HG03521 (cell line): ENCODE measurements around the gene GOLGA6A.

Experiments
- ATAC-seq: cut with Tn5 transposase; IDR thresholded peaks from one replicate; pipeline ENCODE4 v1.9.1; 2021; ENCODE audit warnings: mild to moderate bottlenecking, moderate library complexity; ENCODE audit not compliant: unreplicated experiment

GOLGA6A gene

DNA sequence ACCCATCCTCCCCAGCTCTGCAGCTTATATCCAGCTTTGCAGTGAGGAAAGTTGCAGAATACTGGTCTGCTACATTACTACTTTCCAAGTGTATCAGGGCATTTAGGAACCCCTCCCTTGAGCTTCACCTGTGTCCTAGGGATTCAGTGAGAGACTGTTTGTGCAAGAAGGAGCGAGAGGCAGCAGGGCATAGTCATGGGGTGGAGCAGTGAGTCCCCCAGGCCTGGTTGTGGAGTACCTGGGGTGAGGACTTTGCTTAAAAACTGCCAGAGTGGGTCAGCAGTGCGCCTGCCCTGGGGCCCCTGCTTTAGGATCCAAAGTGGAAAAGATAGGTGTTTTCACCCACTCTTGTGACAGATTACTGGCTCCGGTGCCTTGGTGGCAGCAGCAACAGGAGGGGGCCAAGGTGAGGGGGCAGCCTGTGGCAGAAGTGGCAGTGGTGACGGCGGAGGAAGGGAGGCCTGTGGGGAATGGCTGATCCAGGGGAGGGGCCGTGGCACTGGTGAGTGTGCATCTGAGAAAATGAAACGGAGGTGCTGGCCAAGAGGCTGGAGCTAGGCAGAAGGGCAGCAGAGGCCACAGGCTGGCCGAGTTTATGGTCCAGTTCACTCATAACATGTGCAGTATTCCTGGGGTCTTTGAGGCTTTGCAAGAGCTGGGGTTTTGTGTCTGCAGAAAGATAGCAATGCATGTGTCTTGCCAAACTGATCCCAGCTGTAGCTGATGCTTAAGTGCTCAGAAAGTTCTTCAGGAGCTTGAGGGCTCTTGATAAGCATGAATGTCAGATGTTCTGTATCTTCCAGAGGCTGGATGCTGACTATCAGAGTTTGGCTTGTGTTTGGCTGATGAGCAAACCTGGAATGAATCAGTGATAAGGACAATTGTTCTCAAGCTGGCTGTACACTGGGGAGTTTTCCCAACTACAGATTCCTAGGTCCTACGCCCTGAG is 43.4 kb downstream of the GOLGA6A start:
- ATAC-seq: no peak

DNA sequence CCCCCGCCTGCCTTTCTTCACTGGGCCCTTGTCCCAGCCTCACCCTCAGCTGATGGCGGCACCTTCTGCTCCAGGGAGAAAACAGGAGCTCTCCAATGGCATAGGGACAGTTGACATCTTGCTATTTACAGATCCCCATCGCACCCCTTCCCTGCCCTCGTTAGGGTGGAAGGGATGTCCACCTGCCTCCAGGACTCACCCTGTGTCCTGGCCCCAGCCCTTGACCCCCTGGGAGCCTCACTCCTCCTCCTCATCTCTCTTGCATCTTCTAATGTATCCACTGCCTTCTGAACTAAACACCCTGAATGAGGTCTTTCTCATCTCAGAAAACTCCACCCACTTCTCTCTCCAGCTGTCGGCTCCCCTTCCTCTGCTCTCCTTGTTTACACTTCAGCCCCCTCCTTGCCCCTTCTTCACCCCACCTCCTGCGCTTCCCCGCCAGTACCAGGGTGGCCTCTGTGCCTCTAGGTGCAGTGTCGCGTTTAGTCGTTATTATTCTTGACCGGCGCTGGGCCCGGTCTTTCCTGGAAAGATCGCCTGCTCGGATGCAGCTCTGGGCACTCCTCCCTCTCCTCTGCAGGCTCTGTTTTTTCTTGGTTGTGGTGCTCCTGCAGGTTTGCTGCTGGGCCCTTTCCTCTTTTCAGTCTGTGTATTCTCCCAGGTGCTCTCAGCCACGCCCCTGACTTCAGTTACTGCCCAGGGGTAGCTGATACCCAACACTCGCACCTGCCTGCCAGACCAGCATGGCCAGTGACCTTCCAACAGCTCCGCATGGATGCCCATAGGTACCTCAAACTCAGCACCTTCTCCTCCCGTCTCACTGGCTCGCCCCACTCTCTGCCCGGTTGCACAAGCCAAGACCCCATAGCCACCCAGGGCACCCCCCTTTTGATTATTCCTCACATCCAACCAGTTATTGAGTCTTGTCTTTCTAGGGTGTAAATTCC is 44.9 kb downstream of the GOLGA6A start:
- no peak for ATAC-seq

DNA sequence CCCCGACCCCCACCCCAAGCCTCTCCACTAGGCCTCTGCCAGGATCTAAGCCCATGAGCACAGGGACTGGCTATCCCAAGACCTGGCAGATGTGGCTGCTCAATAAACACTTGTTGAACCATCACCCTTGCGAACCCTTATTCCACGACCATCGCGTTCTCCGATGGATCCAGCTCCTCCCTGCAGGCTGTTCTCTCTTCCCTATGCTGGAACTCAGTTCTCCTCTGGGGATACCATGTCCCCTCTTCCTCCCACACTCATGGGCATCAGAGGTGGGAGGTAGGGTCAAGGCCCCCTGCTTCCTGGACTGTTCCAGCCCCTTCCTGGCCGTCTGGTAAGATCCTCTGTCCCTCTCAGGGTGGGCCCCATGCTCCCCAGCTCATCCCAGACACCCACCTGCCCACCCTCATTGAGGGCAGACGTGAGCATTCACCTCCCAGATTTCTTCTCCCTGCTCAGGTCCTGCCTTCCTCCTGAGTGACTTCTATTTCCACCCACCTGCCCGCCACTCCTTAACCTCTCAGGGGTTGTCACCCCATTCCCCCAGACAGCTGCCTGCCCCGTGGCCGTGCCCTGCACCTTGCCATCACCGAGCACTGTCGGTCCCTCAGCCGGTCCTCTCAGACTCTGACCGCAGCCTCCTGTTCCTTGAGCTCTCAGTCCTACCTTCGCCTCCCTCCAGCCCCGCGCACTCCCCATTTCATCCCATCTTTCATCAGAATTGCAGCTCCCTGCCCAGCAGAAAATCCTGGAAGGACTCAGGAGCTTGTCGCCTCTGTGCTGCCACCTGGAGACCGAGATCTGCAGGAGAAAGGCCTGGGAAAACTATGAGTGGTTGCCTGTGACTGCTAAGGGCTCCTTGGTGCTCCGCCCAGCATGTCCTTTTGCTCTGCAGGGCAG is 45.8 kb downstream of the GOLGA6A start:
- no peak for ATAC-seq

DNA sequence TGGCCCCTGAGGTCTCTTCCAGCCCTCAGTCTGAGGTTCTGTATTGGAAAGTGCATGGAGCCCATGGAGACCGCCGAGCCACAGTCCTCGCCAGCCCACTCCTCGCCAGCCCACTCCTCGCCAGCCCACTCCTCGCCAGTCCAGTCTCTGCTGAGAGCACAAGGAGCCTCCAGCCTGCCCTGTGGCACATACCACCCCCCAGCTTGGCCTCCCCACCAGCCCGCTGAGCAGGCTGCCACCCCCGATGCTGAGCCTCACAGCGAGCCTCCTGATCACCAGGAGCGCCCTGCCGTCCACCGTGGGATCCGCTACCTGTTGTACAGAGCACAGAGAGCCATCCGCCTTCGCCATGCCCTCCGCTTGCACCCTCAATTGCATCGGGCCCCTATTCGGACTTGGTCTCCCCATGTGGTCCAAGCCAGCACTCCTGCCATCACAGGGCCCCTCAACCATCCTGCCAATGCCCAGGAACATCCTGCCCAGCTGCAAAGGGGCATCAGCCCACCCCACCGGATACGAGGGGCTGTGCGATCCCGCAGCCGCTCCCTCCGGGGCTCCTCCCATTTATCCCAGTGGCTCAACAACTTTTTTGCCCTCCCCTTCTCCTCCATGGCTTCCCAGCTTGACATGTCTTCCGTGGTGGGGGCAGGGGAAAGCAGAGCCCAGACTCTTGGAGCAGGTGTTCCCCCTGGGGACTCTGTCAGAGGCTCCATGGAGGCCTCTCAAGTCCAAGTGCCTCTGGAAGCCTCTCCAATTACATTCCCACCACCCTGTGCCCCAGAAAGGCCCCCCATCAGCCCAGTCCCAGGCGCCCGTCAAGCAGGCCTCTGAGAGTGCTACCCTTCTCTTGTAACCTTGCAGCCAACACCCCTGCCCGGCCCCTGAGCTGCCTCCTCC is 47.0 kb downstream of the GOLGA6A start:
- ATAC-seq: no peak

DNA sequence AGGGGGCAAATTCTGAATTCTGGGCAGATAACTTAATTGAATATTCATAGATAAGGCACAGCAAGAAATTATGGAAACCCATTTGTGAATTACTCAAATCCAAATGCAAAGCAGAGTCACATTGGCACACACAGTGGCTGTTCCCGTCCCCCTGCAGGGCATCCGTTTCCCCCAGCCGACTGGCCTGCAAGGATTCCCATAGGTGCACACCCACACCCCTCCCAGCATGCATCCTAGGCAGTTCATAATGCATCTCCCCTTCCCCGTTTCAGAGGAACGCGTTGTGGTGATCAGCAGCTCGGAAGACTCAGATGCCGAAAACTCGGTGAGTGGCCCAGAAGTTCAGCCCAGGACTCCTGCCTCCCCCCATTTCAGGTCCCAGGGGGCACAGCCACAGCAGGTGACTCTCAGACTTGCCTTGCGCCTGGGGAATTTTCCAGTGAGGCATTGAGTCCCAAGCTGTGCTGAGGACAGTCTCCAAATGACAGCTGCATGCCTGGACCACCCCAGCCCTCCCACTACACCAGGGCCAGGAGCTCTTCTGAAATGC is 48.1 kb downstream of the GOLGA6A start:
- ATAC-seq: no peak

DNA sequence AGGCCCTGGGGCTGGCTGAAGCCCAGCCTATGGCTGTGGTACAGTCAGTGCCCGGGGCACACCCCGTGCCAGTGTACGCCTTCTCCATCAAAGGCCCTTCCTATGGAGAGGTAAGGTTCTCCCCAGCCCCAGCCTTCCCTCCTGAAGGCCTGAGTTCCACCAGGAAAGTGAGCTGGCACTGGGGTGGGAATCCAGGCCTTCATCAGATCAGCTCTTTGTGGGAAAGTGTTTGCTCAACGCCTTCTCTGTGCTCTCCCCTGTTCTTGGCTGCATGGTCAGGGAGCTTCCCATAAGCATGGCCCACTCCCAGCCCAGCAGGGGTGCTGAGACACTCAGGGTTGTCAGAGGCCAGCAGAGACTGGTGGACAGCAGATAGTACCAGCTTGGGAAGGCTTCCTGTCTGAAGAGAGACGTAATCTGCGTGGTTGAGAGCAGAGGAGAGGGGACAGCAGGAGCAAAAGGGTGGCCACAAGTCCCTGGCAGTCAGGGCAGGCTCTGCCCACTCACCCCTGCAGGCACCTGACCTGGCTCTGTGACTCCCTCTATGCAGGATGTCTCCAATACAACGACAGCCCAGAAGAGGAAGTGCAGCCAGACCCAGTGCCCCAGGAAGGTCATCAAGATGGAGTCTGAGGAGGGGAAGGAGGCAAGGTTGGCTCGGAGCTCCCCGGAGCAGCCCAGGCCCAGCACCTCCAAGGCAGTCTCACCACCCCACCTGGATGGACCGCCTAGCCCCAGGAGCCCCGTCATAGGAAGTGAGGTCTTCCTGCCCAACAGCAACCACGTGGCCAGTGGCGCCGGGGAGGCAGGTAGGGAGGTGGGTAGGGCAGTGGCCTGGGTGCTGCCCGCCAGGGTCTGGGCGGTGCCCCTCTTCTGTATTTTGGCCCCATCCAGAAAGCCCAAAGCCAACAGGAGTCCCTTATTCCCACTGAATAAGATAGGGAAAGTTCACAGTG is 49.5 kb downstream of the GOLGA6A start:
- ATAC-seq: no peak

DNA sequence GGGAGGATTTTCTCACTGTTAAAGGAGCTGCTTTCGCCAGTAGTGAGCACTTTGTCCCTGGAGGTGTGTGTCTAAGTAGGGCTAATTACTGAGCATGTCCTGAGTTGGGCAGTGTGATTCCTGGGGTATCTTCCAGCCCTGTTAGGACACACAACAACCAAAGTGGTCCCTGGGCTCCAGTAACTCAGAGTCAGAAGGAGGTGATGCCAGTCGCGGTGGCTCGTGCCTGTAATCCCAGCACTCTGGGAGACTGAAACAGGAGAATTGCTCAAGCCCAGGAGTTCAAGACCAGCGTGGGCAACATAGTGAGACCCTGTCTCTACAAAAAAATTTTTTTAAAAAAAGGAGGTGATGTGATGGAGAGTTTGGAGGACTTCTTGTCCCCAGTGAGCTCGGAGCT is 50.3 kb downstream of the GOLGA6A start:
- ATAC-seq: no peak

DNA sequence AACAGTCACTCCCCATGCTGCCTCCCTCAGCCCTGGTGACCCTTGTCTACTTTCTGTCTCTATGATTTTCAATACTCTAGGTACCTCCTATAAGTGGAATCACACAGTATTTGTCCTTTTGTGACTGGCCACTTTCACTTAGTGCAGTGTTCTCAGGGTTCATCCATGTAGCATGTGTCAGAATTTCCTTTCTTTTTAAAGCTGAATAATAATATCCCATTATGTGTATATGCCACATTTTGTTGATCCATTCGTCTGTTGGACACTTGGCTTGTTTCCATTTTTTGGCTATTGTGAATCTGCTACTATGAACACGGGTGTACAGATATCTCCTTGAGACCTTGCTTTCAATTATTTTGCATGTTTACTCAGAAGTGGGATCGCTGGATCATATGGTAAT is 53.7 kb downstream of the GOLGA6A start:
- no peak for ATAC-seq

DNA sequence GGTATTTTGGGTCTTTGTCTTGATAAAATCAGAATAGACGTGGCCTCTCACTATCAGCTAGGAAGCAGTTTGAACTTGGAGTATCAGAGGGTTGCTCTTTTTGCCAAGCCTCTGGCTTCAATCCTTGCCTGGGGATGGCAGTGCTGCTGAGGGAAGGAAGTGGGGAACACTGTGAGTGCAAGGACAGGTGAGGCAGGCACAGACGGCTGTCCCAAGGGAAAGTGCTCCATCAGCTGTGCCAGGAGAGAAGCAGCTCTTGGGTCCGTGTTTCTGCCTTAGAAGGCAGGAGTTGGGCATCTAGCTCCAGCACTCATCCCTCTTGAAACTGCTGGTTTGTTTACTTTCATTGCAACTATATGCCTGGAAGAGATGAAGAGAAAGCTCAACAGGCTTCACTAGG is 54.7 kb downstream of the GOLGA6A start:
- no peak for ATAC-seq

DNA sequence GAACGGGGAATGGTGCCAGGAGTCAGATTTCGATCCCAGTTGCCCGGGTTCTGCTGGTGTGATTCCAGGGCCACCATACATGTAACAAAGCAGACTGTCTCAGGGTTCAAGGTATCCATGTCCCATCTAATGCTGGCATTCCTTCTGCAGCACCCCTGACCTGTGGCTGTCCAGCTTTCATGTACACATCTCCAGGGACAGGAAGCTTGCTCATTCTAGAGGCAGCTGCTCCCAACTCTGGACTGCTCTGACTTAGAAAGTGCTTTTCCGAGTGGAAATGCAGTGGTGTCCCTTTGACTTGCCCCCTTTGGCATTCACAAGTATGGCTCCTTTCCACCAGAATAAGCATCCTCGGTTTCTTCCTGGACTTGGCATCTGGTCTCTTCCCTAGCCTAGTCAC is 56.9 kb downstream of the GOLGA6A start:
- no peak for ATAC-seq

DNA sequence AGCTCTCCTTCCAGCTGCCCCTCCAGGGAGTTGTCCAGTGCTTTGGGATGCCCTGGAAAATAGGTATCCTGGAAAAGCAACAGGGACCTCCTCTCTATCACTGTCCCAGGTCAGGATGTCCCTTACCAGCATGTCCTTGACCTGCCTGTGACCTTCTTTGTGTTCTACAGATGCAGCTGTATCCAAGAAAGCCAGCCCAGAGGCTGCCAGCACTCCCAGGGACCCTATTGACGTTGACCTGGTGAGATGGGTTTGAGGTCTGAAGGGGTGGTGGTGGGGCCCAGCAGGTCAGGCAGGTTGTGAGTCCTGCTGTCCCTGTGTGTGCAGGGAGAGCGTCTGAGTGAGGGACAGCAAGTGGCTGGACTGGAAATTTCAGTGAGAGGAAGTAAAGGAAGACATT is 57.7 kb downstream of the GOLGA6A start:
- no peak for ATAC-seq

DNA sequence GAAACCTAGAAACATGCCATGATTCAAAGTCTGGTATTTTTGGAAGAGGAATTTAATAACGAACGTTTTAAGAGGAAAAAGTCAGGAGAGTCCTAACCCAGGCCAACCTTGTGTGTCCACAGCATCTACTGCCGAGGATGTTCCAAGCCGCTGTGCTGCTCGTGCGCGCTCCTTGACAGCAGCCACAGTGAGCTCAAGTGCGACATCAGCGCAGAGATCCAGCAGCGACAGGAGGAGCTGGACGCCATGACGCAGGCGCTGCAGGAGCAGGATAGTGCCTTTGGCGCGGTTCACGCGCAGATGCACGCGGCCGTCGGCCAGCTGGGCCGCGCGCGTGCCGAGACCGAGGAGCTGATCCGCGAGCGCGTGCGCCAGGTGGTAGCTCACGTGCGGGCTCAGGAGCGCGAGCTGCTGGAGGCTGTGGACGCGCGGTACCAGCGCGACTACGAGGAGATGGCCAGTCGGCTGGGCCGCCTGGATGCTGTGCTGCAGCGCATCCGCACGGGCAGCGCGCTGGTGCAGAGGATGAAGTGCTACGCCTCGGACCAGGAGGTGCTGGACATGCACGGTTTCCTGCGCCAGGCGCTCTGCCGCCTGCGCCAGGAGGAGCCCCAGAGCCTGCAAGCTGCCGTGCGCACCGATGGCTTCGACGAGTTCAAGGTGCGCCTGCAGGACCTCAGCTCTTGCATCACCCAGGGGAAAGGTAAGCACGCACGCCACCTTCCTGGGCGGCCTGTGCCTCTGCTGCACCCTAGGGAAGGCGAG is 59.5 kb downstream of the GOLGA6A start:
- ATAC-seq: no peak
